GM19043 (cell line): ENCODE results near the gene APCDD1L.

Experiments used
- ATAC-seq: cut with Tn5 transposase; IDR thresholded peaks from one replicate; pipeline ENCODE4 v1.9.1; 2021; ENCODE audit warnings: low read depth; ENCODE audit not compliant: unreplicated experiment

Gene APCDD1L

GRCh38 chr20:58492795-58493524 is 22.2 kb downstream of the APCDD1L start:
- ATAC-seq: no peak

GRCh38 chr20:58492074-58492718 is 23.0 kb downstream of the APCDD1L start:
- no peak for ATAC-seq

- ATAC-seq: no peak
These were observed 29.0 kb downstream of the APCDD1L start for GRCh38 chr20:58486207-58486606.

- ATAC-seq: no peak
These were observed 29.8 kb downstream of the APCDD1L start for GRCh38 chr20:58485393-58485792.

GRCh38 chr20:58483470-58483869 is 31.7 kb downstream of the APCDD1L start:
- ATAC-seq: no peak

- no peak for ATAC-seq
These were observed 32.1 kb downstream of the APCDD1L start for GRCh38 chr20:58483051-58483450.

- ATAC-seq: no peak
These were observed 32.8 kb downstream of the APCDD1L start for GRCh38 chr20:58482416-58482815.

GRCh38 chr20:58481481-58482021 is 33.6 kb downstream of the APCDD1L start:
- no peak for ATAC-seq

- ATAC-seq: no peak
These were observed 34.5 kb downstream of the APCDD1L start for GRCh38 chr20:58480551-58481336.

GRCh38 chr20:58479726-58480440 is 35.3 kb downstream of the APCDD1L start:
- no peak for ATAC-seq

- ATAC-seq: no peak
These were observed 36.9 kb downstream of the APCDD1L start for GRCh38 chr20:58478141-58478805.

GRCh38 chr20:58475466-58475865 is 39.7 kb downstream of the APCDD1L start:
- no peak for ATAC-seq

- ATAC-seq: no peak
These were observed 41.5 kb downstream of the APCDD1L start for GRCh38 chr20:58473453-58474425.

- no peak for ATAC-seq
These were observed 42.8 kb downstream of the APCDD1L start for GRCh38 chr20:58472273-58473018.

- no peak for ATAC-seq
These were observed 43.7 kb downstream of the APCDD1L start for GRCh38 chr20:58471193-58472164.

- no peak for ATAC-seq
These were observed 44.6 kb downstream of the APCDD1L start for GRCh38 chr20:58470336-58471192.
